ENCODE data around the gene TOMM34. TPM values are rescaled to one million over a fixed set of nuclear protein-coding genes. Genes with fewer than 3 reads are reported as not detected.

TOMM34 gene
- total and polyA plus RNA-seq, 9 of the 15 experiments (the other 6 are each of a cell fraction or from before 2014, with no cell fraction given), result 18.1 to 69.4 (median 41.7) TPM

- Histone ChIP-seq H3K27ac (ENCODE audit: extremely low read depth, low read depth, low read length) (peak overlapping the region; percentile 19; the same call in 1 of the 3 replicates), H3K4me1 (replicated peaks in 1 of 2; ENCODE audit: control insufficient read depth in 2 of 2, insufficient read depth in 2 of 2, low read length in 2 of 2) (peaks cover 11 to 29% of the 10 kb centered on the region in 2 experiments), H3K9me3 (replicated peaks; ENCODE audit: control insufficient read depth, insufficient read depth, low read depth, low read length) (no peaks in the 10 kb centered on the region), H3K4me2 (ENCODE audit: insufficient read depth, low read length) (no peak overlapping the region), H4K20me1 (replicated peaks; ENCODE audit: control insufficient read depth, insufficient read depth, low read length) (peaks cover 7% of the 10 kb centered on the region; the same call in 1 of the 2 replicates), H3K79me2 (ENCODE audit: control insufficient read depth, insufficient read depth, low read length) (peaks cover 64% of the 10 kb centered on the region), H3K4me3 (no peak overlapping the region), H3K27me3 (ENCODE audit: control insufficient read depth in 2 of 2, insufficient read depth in 2 of 2, low read length in 2 of 2) (no peaks in the 10 kb centered on the region), H3K36me3 (ENCODE audit: control insufficient read depth, insufficient read depth, low read length) (peaks cover 38% of the 10 kb centered on the region), H3K9ac (ENCODE audit: insufficient read depth in 1 of 2, low read depth in 2 of 2, low read length in 2 of 2) (no peak overlapping the region), H3K9me1 (ENCODE audit: control insufficient read depth, insufficient read depth, low read length) (no peaks in the 10 kb centered on the region), H2AFZ (ENCODE audit: low read depth, low read length) (no peak overlapping the region)
- FAIRE-seq (no peak), DNase-seq (ENCODE audit: extremely low read depth in 1 of 4, low spot score in 3 of 4) (peak in 1 of 4 experiments; percentile 23), ATAC-seq (no peak)
- WGBS (ENCODE audit: insufficient coverage, low coverage, missing lambda C conversion rate), result 38% methylated on average over 1 of the region's 1 CpG
- intact Hi-C loops (cut with micrococcal nuclease) (no loop called here), in situ Hi-C loops (cut with MboI) (no loop called here)
- CTCF ChIA-PET (ENCODE audit: low intra/inter-chr PET ratio), result no interaction called here
- BruUV-seq (replicated peaks), result no TSS peak
- POLR2A ChIA-PET, result interaction anchor here (1.9 to 2.6 kb wide), 2 partner anchors 9 to 11 kb away, joined by 5 to 8 read pairs; partner anchors contain the start of gene TOMM34
- TF ChIP-seq ADNP (tag; IDR thresholded peaks at IDR 0.05) (no peak), ZNF444 (CRISPR knock-in tag; IDR thresholded peaks at IDR 0.05) (no peak), MYBL2 (IDR thresholded peaks at IDR 0.05; ENCODE audit: low read depth) (no peak), MYBL2 (CRISPR knock-in tag; IDR thresholded peaks at IDR 0.05; ENCODE audit: borderline replicate concordance) (no peak), BACH1 (tag; IDR thresholded peaks at IDR 0.05) (no peak), TFAM (CRISPR knock-in tag; conservative IDR thresholded peaks at IDR 0.05) (no peak), ZBTB26 (CRISPR knock-in tag; IDR thresholded peaks at IDR 0.05) (no peak), CXXC5 (CRISPR knock-in tag; IDR thresholded peaks at IDR 0.05) (no peak), TSHZ1 (CRISPR knock-in tag; IDR thresholded peaks at IDR 0.05) (no peak), SIRT6 (IDR thresholded peaks at IDR 0.05; ENCODE audit: low read depth, low read length) (no peak), TAL1 (IDR thresholded peaks at IDR 0.05) (peak; percentile 71), ZNF280B (CRISPR knock-in tag; IDR thresholded peaks at IDR 0.05) (no peak), CBX5 (IDR thresholded peaks at IDR 0.05; ENCODE audit: borderline replicate concordance, low read depth) (no peak), FOS (IDR thresholded peaks at IDR 0.05; ENCODE audit: extremely low read depth, insufficient read length) (no peak), SP2 (IDR thresholded peaks at IDR 0.05; ENCODE audit: extremely low read depth, low read depth, low read length, poor library complexity, severe bottlenecking) (no peak), TBL1XR1 (IDR thresholded peaks at IDR 0.05; ENCODE audit: low read length in 2 of 2) (no peak), DMBX1 (CRISPR knock-in tag; IDR thresholded peaks at IDR 0.05; ENCODE audit: borderline replicate concordance) (no peak), HDAC8 (tag; IDR thresholded peaks at IDR 0.05) (no peak)
Observed at GRCh38 chr20:44970243-44970757, 10.1 kb upstream of the TOMM34 start.
